GM19452 (cell line): Measurements from ENCODE around the gene CCNY.

Experiments
- ATAC-seq: cut with Tn5 transposase; IDR thresholded peaks from one replicate; pipeline ENCODE4 v1.9.1; 2021; ENCODE audit not compliant: unreplicated experiment

Gene CCNY

GRCh38 chr10:35546824-35547225, 210.5 kb downstream of the CCNY start:
- no peak for ATAC-seq

GRCh38 chr10:35552650-35553342, 216.5 kb downstream of the CCNY start:
- ATAC-seq: no peak

GRCh38 chr10:35554036-35554435, 217.7 kb downstream of the CCNY start:
- ATAC-seq: no peak

GRCh38 chr10:35554461-35555056, 218.2 kb downstream of the CCNY start:
- ATAC-seq: no peak

GRCh38 chr10:35555962-35556930, 219.9 kb downstream of the CCNY start:
- ATAC-seq: no peak

- no peak for ATAC-seq
These were observed 222.0 kb downstream of the CCNY start for GRCh38 chr10:35558276-35558675.

GRCh38 chr10:35559416-35559815, 223.1 kb downstream of the CCNY start:
- no peak for ATAC-seq

- no peak for ATAC-seq
These were observed 225.4 kb downstream of the CCNY start for GRCh38 chr10:35561715-35562114.

- ATAC-seq: no peak
These were observed 226.1 kb downstream of the CCNY start for GRCh38 chr10:35562427-35562826.

GRCh38 chr10:35563261-35563891, 227.1 kb downstream of the CCNY start:
- peak; percentile 56 for ATAC-seq

GRCh38 chr10:35564341-35564968, 228.1 kb downstream of the CCNY start:
- ATAC-seq: no peak

GRCh38 chr10:35565602-35566081, 229.3 kb downstream of the CCNY start:
- ATAC-seq: no peak

GRCh38 chr10:35567951-35568350, 231.6 kb downstream of the CCNY start:
- no peak for ATAC-seq

GRCh38 chr10:35568483-35569015, 232.2 kb downstream of the CCNY start:
- ATAC-seq: no peak

GRCh38 chr10:35569111-35569707, 232.9 kb downstream of the CCNY start:
- ATAC-seq: no peak

GRCh38 chr10:35569836-35570235, 233.5 kb downstream of the CCNY start:
- no peak for ATAC-seq

GRCh38 chr10:35570397-35570796, 234.1 kb downstream of the CCNY start:
- ATAC-seq: no peak

GRCh38 chr10:35572583-35572982, 236.3 kb downstream of the CCNY start:
- no peak for ATAC-seq

GRCh38 chr10:35573796-35574195, 237.5 kb downstream of the CCNY start:
- ATAC-seq: no peak

GRCh38 chr10:35574924-35575352, 238.6 kb downstream of the CCNY start:
- ATAC-seq: no peak
